ENCODE results near the gene LRMDA. TPM values are rescaled to one million over a fixed set of nuclear protein-coding genes. Genes with fewer than 3 reads are reported as not detected.
A peak's percentile ranks its signal among the peaks of the same experiment; 100 is the strongest.

LRMDA gene
- total RNA-seq, 1 experiment from 2014 or later: 8.0 TPM

- no peak for DNase-seq (ENCODE audit: low read depth)
These were observed 474.1 kb downstream of the LRMDA start for GRCh38 chr10:75905490-75905889.

GRCh38 chr10:75910032-75910431, 478.6 kb downstream of the LRMDA start:
- peak; percentile 25 for DNase-seq (ENCODE audit: low read depth)

- DNase-seq (ENCODE audit: low read depth): peak; percentile 37
These were observed 480.0 kb downstream of the LRMDA start for GRCh38 chr10:75911426-75911825.

GRCh38 chr10:75916906-75917305, 485.5 kb downstream of the LRMDA start:
- DNase-seq (ENCODE audit: low read depth): no peak

- DNase-seq (ENCODE audit: low read depth): no peak
These were observed 488.5 kb downstream of the LRMDA start for GRCh38 chr10:75919913-75920312.

- peak; percentile 22 for DNase-seq (ENCODE audit: low read depth)
These were observed 491.0 kb downstream of the LRMDA start for GRCh38 chr10:75922435-75922834.

GRCh38 chr10:75924309-75924902, 493.0 kb downstream of the LRMDA start:
- DNase-seq (ENCODE audit: low read depth): no peak

GRCh38 chr10:75925999-75926398, 494.6 kb downstream of the LRMDA start:
- DNase-seq (ENCODE audit: low read depth): no peak

- DNase-seq (ENCODE audit: low read depth): peak; percentile 61
These were observed 495.3 kb downstream of the LRMDA start for GRCh38 chr10:75926763-75927162.

- no peak for DNase-seq (ENCODE audit: low read depth)
These were observed 496.8 kb downstream of the LRMDA start for GRCh38 chr10:75928231-75928630.

GRCh38 chr10:75929630-75930161, 498.3 kb downstream of the LRMDA start:
- no peak for DNase-seq (ENCODE audit: low read depth)

- no peak for DNase-seq (ENCODE audit: low read depth)
These were observed 501.5 kb downstream of the LRMDA start for GRCh38 chr10:75932921-75933320.

GRCh38 chr10:75935240-75935639, 503.8 kb downstream of the LRMDA start:
- DNase-seq (ENCODE audit: low read depth): no peak

GRCh38 chr10:75935650-75936400, 504.4 kb downstream of the LRMDA start:
- no peak for DNase-seq (ENCODE audit: low read depth)

GRCh38 chr10:75936841-75937240, 505.4 kb downstream of the LRMDA start:
- no peak for DNase-seq (ENCODE audit: low read depth)

GRCh38 chr10:75937823-75938222, 506.4 kb downstream of the LRMDA start:
- no peak for DNase-seq (ENCODE audit: low read depth)

- DNase-seq (ENCODE audit: low read depth): no peak
These were observed 507.1 kb downstream of the LRMDA start for GRCh38 chr10:75938380-75939122.

GRCh38 chr10:75939541-75939940, 508.1 kb downstream of the LRMDA start:
- DNase-seq (ENCODE audit: low read depth): no peak

- no peak for DNase-seq (ENCODE audit: low read depth)
These were observed 509.3 kb downstream of the LRMDA start for GRCh38 chr10:75940742-75941141.

GRCh38 chr10:75941223-75941801, 509.9 kb downstream of the LRMDA start:
- no peak for DNase-seq (ENCODE audit: low read depth)

GRCh38 chr10:75944061-75944460, 512.6 kb downstream of the LRMDA start:
- DNase-seq (ENCODE audit: low read depth): no peak

GRCh38 chr10:75948583-75948982, 517.2 kb downstream of the LRMDA start:
- DNase-seq (ENCODE audit: low read depth): no peak

Data from M059J (cell line).